Activated B cell treated with CpG ODN at 0.5 μM for 24 hours (primary cell): Measurements from ENCODE around the gene C5orf58. TPM values are rescaled to one million over a fixed set of nuclear protein-coding genes. Genes with fewer than 3 reads are reported as not detected.

Experiments
- ATAC-seq: fragments of 200-7000 bp; cut with Tn5 transposase; one replicate; pipeline ENCODE4 v1.10.0; 2021; ENCODE audit warnings: low read depth, mild to moderate bottlenecking, moderate library complexity
- CTCF ChIA-PET: fragments of 350-600 bp; sonication (Branson Sonifier 250); formaldehyde crosslinking; loops from one replicate; lab custom pipeline; 2021; ENCODE audit warnings: antibody characterized with exemption; lab: Charles Lee
- POLR2A ChIA-PET: fragments of 350-600 bp; sonication (Branson Sonifier 250); formaldehyde crosslinking; loops from one replicate; lab custom pipeline; 2021; ENCODE audit warnings: antibody characterized with exemption; lab: Charles Lee
- DNase-seq: peaks from one replicate; pipeline ENCODE4 v3.0.0; 2022
- H3K27ac Mint-ChIP-seq: one replicate; pipeline ENCODE4 v1.8.0; 2020; ENCODE audit warnings: mixed read lengths
- H3K27me3 Mint-ChIP-seq: one replicate; pipeline ENCODE4 v1.8.0; 2021; ENCODE audit warnings: mixed read lengths
- H3K36me3 Mint-ChIP-seq: one replicate; pipeline ENCODE4 v1.8.0; 2021; ENCODE audit warnings: low read depth, mixed read lengths
- H3K4me1 Mint-ChIP-seq: one replicate; pipeline ENCODE4 v1.8.0; 2021; ENCODE audit warnings: mixed read lengths
- H3K4me3 Mint-ChIP-seq: one replicate; pipeline ENCODE4 v1.8.0; 2020; ENCODE audit warnings: mild to moderate bottlenecking, mixed read lengths
- H3K9me3 Mint-ChIP-seq: one replicate; pipeline ENCODE4 v1.8.0; 2020; ENCODE audit warnings: mixed read lengths
- intact Hi-C: fragments of 100-400 bp; cut with micrococcal nuclease; formaldehyde crosslinking; loops from one replicate; pipeline ENCODE4 v1.15.1; 2024
- total RNA-seq: library from RNA; stranded (reverse); gene quantifications from 2 replicates; pipeline ENCODE4 v1.2.3, GENCODE V29; 2022
- TF ChIP-seq, protein P1 (sequence below): fragments of 200-600 bp; IDR thresholded peaks from one replicate; pipeline ENCODE4 v1.8.0; 2022; ENCODE audit warnings: antibody characterized with exemption, mild to moderate bottlenecking

C5orf58 gene
- total RNA-seq, 1 donor from 2014 or later, result not detected

- intact Hi-C loops, result loop anchor here (1.0 kb wide), 3 partner anchors 42 to 194 kb away; no protein-coding TSS in a partner anchor
- Mint-ChIP-seq H3K4me3 (no peak overlapping the region), H3K36me3 (no peaks in the 10 kb centered on the region), H3K9me3 (no peaks in the 10 kb centered on the region), H3K4me1 (no peaks in the 10 kb centered on the region), H3K27ac (no peak overlapping the region), H3K27me3 (no peaks in the 10 kb centered on the region)
- no peak for DNase-seq
- TF ChIP-seq, protein P1, sequence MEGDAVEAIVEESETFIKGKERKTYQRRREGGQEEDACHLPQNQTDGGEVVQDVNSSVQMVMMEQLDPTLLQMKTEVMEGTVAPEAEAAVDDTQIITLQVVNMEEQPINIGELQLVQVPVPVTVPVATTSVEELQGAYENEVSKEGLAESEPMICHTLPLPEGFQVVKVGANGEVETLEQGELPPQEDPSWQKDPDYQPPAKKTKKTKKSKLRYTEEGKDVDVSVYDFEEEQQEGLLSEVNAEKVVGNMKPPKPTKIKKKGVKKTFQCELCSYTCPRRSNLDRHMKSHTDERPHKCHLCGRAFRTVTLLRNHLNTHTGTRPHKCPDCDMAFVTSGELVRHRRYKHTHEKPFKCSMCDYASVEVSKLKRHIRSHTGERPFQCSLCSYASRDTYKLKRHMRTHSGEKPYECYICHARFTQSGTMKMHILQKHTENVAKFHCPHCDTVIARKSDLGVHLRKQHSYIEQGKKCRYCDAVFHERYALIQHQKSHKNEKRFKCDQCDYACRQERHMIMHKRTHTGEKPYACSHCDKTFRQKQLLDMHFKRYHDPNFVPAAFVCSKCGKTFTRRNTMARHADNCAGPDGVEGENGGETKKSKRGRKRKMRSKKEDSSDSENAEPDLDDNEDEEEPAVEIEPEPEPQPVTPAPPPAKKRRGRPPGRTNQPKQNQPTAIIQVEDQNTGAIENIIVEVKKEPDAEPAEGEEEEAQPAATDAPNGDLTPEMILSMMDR, result no peak
- CTCF ChIA-PET, result interaction anchor here (0.8 to 7.1 kb wide), 15 partner anchors 10 to 406 kb away, joined by 3 to 95 read pairs (median 4); no protein-coding TSS in a partner anchor
- POLR2A ChIA-PET, result interaction anchor here (1.3 kb wide), 1 partner anchor 105 kb away, joined by 3 read pairs; no protein-coding TSS in a partner anchor
- no peak for ATAC-seq
Observed at GRCh38 chr5:170226661-170227060, 6.1 kb upstream of the C5orf58 start.

DNA sequence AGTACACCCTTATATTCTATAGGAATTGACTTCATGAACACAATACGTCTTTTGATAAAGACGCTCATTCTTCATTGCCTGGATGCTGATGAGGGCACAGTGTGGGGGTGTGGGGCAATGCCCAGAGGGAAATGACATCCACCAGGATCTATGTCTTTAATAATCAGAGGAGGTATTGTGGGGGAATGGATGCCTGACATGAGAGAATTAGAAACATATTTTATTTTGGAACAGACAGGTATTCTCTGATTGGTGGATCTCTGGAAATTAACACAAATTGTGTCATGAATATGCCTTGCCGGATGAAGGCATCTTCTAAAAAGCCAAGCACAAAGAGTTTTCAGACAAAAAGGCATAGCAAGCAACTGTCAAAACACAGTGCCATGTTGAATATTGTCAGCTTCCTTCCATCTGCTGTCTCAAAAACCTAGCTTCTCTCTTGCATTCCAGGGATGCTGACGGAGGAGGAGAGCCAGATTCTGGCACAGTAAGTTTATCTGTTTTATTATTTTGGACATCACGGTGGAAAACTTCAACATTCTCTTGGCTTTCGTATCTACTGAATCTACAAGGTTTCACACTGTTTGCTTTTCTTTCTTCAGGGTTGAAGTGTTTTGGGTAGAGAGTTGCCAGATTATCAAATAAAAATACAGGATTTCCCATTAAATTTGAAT, 3.9 kb upstream of the C5orf58 start:
- TF ChIP-seq, protein P1, result no peak
- ChIA-PET POLR2A (no interaction called here), CTCF (interaction anchor here (1.4 to 6.1 kb wide), 3 partner anchors 37 to 111 kb away, joined by 4 to 64 read pairs (median 25); no protein-coding TSS in a partner anchor)
- Mint-ChIP-seq H3K9me3 (no peaks in the 10 kb centered on the region), H3K36me3 (no peaks in the 10 kb centered on the region), H3K4me1 (no peaks in the 10 kb centered on the region), H3K27me3 (no peaks in the 10 kb centered on the region), H3K4me3 (no peak overlapping the region), H3K27ac (no peak overlapping the region)
- ATAC-seq, result no peak
- no peak for DNase-seq
- intact Hi-C loops, result no loop called here

GRCh38 chr5:170233358-170233892, 640 bp downstream of the C5orf58 start:
- no peaks in the 10 kb centered on the region for H3K27me3 Mint-ChIP-seq
- H3K9me3 Mint-ChIP-seq, result no peaks in the 10 kb centered on the region
- TF ChIP-seq, protein P1, result no peak
- ChIA-PET CTCF (no interaction called here), POLR2A (no interaction called here)
- no peak overlapping the region for H3K4me3 Mint-ChIP-seq
- H3K4me1 Mint-ChIP-seq, result no peaks in the 10 kb centered on the region
- no peaks in the 10 kb centered on the region for H3K36me3 Mint-ChIP-seq
- ATAC-seq, result no peak
- no peak overlapping the region for H3K27ac Mint-ChIP-seq
- intact Hi-C loops, result no loop called here
- DNase-seq, result no peak

- POLR2A ChIA-PET, result no interaction called here
- H3K27ac Mint-ChIP-seq, result no peak overlapping the region
- TF ChIP-seq, protein P1, result no peak
Observed at GRCh38 chr5:170235876-170236864, 3.4 kb downstream of the C5orf58 start.

More at GRCh38 chr5:170235876-170236864, 3.4 kb downstream of the C5orf58 start:
- Mint-ChIP-seq H3K36me3 (no peaks in the 10 kb centered on the region), H3K9me3 (no peaks in the 10 kb centered on the region), H3K27me3 (no peaks in the 10 kb centered on the region), H3K4me1 (no peaks in the 10 kb centered on the region), H3K4me3 (no peak overlapping the region)
- DNase-seq, result no peak
- CTCF ChIA-PET, result no interaction called here
- intact Hi-C loops, result no loop called here
- ATAC-seq, result no peak
